ENCODE data around the gene MLX.

DNA sequence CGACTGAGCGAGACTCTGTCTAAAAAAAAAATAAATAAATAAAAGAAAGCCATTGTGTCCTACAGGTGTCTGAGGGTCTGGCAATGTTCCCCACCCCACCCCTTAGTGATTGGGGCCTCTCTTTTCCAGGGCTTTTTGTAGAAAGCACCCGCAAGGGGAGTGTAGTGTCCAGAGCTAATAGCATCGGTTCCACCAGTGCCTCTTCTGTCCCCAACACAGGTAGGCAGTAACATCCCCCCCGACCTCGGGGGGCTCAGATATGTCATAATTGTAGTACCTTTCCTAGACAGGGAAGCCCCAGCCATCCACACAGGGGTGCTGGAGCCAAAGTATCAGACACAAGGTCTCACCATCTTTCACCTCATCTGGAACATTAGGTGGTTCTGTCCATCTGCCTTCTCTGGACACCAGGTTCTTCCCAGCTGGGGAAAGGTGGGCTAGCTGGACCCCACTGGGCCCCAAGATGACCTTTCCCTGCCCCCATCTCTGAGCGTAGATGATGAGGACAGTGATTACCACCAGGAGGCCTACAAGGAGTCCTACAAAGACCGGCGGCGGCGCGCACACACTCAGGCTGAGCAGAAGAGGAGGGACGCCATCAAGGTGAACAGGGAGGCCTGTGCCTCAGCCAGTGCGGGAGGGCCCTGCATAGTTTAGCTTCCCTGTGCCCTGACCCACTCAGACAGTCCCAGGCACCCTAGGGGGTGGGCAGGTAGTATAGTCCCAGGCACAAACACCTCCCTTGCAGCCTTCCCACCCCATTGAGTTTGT is 1.6 kb downstream of the MLX start:
- TF ChIP-seq, protein P1, sequence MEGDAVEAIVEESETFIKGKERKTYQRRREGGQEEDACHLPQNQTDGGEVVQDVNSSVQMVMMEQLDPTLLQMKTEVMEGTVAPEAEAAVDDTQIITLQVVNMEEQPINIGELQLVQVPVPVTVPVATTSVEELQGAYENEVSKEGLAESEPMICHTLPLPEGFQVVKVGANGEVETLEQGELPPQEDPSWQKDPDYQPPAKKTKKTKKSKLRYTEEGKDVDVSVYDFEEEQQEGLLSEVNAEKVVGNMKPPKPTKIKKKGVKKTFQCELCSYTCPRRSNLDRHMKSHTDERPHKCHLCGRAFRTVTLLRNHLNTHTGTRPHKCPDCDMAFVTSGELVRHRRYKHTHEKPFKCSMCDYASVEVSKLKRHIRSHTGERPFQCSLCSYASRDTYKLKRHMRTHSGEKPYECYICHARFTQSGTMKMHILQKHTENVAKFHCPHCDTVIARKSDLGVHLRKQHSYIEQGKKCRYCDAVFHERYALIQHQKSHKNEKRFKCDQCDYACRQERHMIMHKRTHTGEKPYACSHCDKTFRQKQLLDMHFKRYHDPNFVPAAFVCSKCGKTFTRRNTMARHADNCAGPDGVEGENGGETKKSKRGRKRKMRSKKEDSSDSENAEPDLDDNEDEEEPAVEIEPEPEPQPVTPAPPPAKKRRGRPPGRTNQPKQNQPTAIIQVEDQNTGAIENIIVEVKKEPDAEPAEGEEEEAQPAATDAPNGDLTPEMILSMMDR (IDR thresholded peaks at IDR 0.05) = no peak
- no peak for TF ChIP-seq POLR2A (IDR thresholded peaks at IDR 0.05)
- no peak for TF ChIP-seq EP300 (IDR thresholded peaks at IDR 0.05)
